OCI-LY1 (cell line): ENCODE measurements around the gene TMEM174.
A peak's percentile ranks its signal among the peaks of the same experiment; 100 is the strongest.

ENCODE experiments used
- H2AFZ ChIP-seq: fragments of 200-600 bp; sonication (generic), shearing (Covaris generic); 2 replicates; pipeline ENCODE4 v1.6.0; 2014; ENCODE audit warnings: antibody characterized with exemption, mild to moderate bottlenecking, low read length
- H3F3A ChIP-seq: fragments of 200-600 bp; sonication (generic), shearing (Covaris generic); 2 replicates; pipeline ENCODE4 v1.6.0; 2014; ENCODE audit warnings: mild to moderate bottlenecking, antibody characterized with exemption, low read length, moderate library complexity; ENCODE audit not compliant: insufficient read depth
- H3K27ac ChIP-seq: fragments of 200-600 bp; sonication (generic); 2 replicates; pipeline ENCODE4 v1.5.1; 2014; ENCODE audit warnings: low read length, mixed run types, mild to moderate bottlenecking, low read depth; ENCODE audit not compliant: poor library complexity, severe bottlenecking
- H3K27me3 ChIP-seq: fragments of 200-600 bp; sonication (generic); 2 replicates; pipeline ENCODE4 v1.6.0; 2014; ENCODE audit warnings: antibody characterized with exemption, mild to moderate bottlenecking, low read length, moderate library complexity; ENCODE audit not compliant: insufficient read depth
- H3K36me3 ChIP-seq: fragments of 200-600 bp; sonication (generic); 2 replicates; pipeline ENCODE4 v1.6.1; 2014; ENCODE audit warnings: mild to moderate bottlenecking, antibody characterized with exemption, low read length, moderate library complexity, mixed read lengths; ENCODE audit not compliant: insufficient read depth
- H3K4me1 ChIP-seq: fragments of 200-600 bp; sonication (generic); 2 replicates; pipeline ENCODE4 v1.5.1; 2014; ENCODE audit warnings: mild to moderate bottlenecking, low read length, moderate library complexity; ENCODE audit not compliant: insufficient read depth, severe bottlenecking
- H3K4me2 ChIP-seq: fragments of 200-600 bp; sonication (generic), shearing (Covaris generic); 2 replicates; pipeline ENCODE4 v1.6.1; 2014; ENCODE audit warnings: low read length
- H3K4me3 ChIP-seq: fragments of 200-600 bp; sonication (generic); 2 replicates; pipeline ENCODE4 v1.5.1; 2014; ENCODE audit warnings: low read length, low read depth, mild to moderate bottlenecking, mixed read lengths; ENCODE audit not compliant: poor library complexity, severe bottlenecking
- H3K79me2 ChIP-seq: fragments of 200-600 bp; shearing (Covaris generic); 2 replicates; pipeline ENCODE4 v1.6.1; 2016; ENCODE audit warnings: mixed run types, low read length, mixed read lengths; ENCODE audit not compliant: insufficient read depth
- H3K9ac ChIP-seq: fragments of 200-600 bp; sonication (generic), shearing (Covaris generic); 2 replicates; pipeline ENCODE4 v1.6.1; 2014; ENCODE audit warnings: mild to moderate bottlenecking, low read length, mixed read lengths
- H3K9me2 ChIP-seq: fragments of 200-600 bp; sonication (generic), shearing (Covaris generic); 2 replicates; pipeline ENCODE4 v1.6.1; 2014; ENCODE audit warnings: low read depth, mild to moderate bottlenecking, low read length, mixed read lengths
- H3K9me3 ChIP-seq: fragments of 200-600 bp; shearing (Covaris generic); 2 replicates; pipeline ENCODE4 v1.6.1; 2014; ENCODE audit warnings: low read length, mixed read lengths
- H4K20me1 ChIP-seq: fragments of 200-600 bp; sonication (generic), shearing (Covaris generic); 2 replicates; pipeline ENCODE4 v1.6.0; 2016; ENCODE audit warnings: mild to moderate bottlenecking, low read length; ENCODE audit not compliant: insufficient read depth
- CTCF ChIP-seq: fragments of 200-600 bp; sonication (generic), shearing (Covaris generic); IDR thresholded peaks from 2 replicates; pipeline ENCODE4 v1.5.1; 2017; ENCODE audit warnings: mild to moderate bottlenecking, antibody characterized with exemption, low read length, moderate library complexity, mixed read lengths
- EZH2 ChIP-seq: fragments of 200-600 bp; sonication (generic), shearing (Covaris generic); IDR thresholded peaks from 2 replicates; pipeline ENCODE4 v1.8.0; 2017; ENCODE audit warnings: borderline replicate concordance, mixed run types, mild to moderate bottlenecking, antibody characterized with exemption, low read length, moderate library complexity, mixed read lengths

TMEM174 gene

GRCh38 chr5:73172951-73173350 lies at the start of gene TMEM174:
Gene TMEM174, plus strand, starts transcription at chr5:73173193. Its CDS starts 51 bp downstream, at chr5:73173244.
- H3K27ac ChIP-seq, result peak within 1 kb of the TSS; percentile 48
- no peak within 1 kb of the TSS for H2AFZ ChIP-seq
- TF ChIP-seq CTCF, result no peak
- TF ChIP-seq EZH2, result no peak
- no peaks in the 10 kb centered on the region for H4K20me1 ChIP-seq
- H3F3A ChIP-seq, result no peaks in the 10 kb centered on the region
- H3K36me3 ChIP-seq, result no peaks in the 10 kb centered on the region
- no peaks in the 10 kb centered on the region for H3K9me3 ChIP-seq
- peaks cover 18% of the 10 kb centered on the region for H3K4me1 ChIP-seq
- H3K9me2 ChIP-seq, result no peaks in the 10 kb centered on the region
- peak within 1 kb of the TSS; percentile 26; the same call in 1 of the 2 replicates for H3K4me2 ChIP-seq
- H3K9ac ChIP-seq, result no peak within 1 kb of the TSS; the same call in 1 of the 2 replicates
- no peaks in the 10 kb centered on the region for H3K79me2 ChIP-seq
- H3K27me3 ChIP-seq, result no peaks in the 10 kb centered on the region
- H3K4me3 ChIP-seq, result no peak within 1 kb of the TSS

GRCh38 chr5:73125289-73125688 lies 47.7 kb upstream of the TMEM174 start:
- Histone ChIP-seq H3K27ac (no peak overlapping the region), H3F3A (no peaks in the 10 kb centered on the region), H3K9ac (no peak overlapping the region), H4K20me1 (no peaks in the 10 kb centered on the region), H3K79me2 (no peaks in the 10 kb centered on the region), H3K4me2 (no peak overlapping the region), H2AFZ (no peak overlapping the region), H3K9me3 (no peaks in the 10 kb centered on the region), H3K36me3 (no peaks in the 10 kb centered on the region), H3K9me2 (no peaks in the 10 kb centered on the region), H3K4me3 (no peak overlapping the region), H3K4me1 (peaks cover 35% of the 10 kb centered on the region), H3K27me3 (no peaks in the 10 kb centered on the region)
- TF ChIP-seq CTCF (no peak), EZH2 (no peak)

GRCh38 chr5:73126381-73126780 lies 46.6 kb upstream of the TMEM174 start:
- no peaks in the 10 kb centered on the region for H3F3A ChIP-seq
- H3K9me2 ChIP-seq, result no peaks in the 10 kb centered on the region
- H3K9me3 ChIP-seq, result no peaks in the 10 kb centered on the region
- H3K27ac ChIP-seq, result peak overlapping the region; percentile 85
- H4K20me1 ChIP-seq, result no peaks in the 10 kb centered on the region
- H3K4me1 ChIP-seq, result peaks cover 35% of the 10 kb centered on the region
- H3K79me2 ChIP-seq, result no peaks in the 10 kb centered on the region
- H3K4me3 ChIP-seq, result peak overlapping the region; percentile 35
- H3K4me2 ChIP-seq, result peak overlapping the region; percentile 36
- no peaks in the 10 kb centered on the region for H3K27me3 ChIP-seq
- no peak for TF ChIP-seq CTCF
- TF ChIP-seq EZH2, result no peak
- H3K36me3 ChIP-seq, result no peaks in the 10 kb centered on the region
- H2AFZ ChIP-seq, result no peak overlapping the region
- peak overlapping the region; percentile 50; the same call in 1 of the 2 replicates for H3K9ac ChIP-seq
